Osteocyte (in vitro differentiated cells): ENCODE data around the gene EFS. TPM values are rescaled to one million over a fixed set of nuclear protein-coding genes. Genes with fewer than 3 reads are reported as not detected.

Source experiments
- DNase-seq: peaks from one replicate; pipeline ENCODE4 v3.0.0; 2021; ENCODE audit warnings: mixed read lengths; ENCODE audit not compliant: unreplicated experiment; ENCODE audit errors: extremely low spot score
- H3K27ac Mint-ChIP-seq: one replicate; pipeline ENCODE4 v1.8.0; 2021; ENCODE audit warnings: mild to moderate bottlenecking, mixed read lengths; ENCODE audit not compliant: unreplicated experiment
- H3K27me3 Mint-ChIP-seq: one replicate; pipeline ENCODE4 v1.8.0; 2021; ENCODE audit warnings: mixed read lengths; ENCODE audit not compliant: unreplicated experiment
- H3K36me3 Mint-ChIP-seq: one replicate; pipeline ENCODE4 v1.8.0; 2021; ENCODE audit warnings: mixed read lengths; ENCODE audit not compliant: unreplicated experiment
- H3K4me1 Mint-ChIP-seq: one replicate; pipeline ENCODE4 v1.8.0; 2021; ENCODE audit warnings: mixed read lengths; ENCODE audit not compliant: unreplicated experiment
- H3K4me3 Mint-ChIP-seq: one replicate; pipeline ENCODE4 v1.8.0; 2021; ENCODE audit warnings: mild to moderate bottlenecking, moderate library complexity, mixed read lengths; ENCODE audit not compliant: unreplicated experiment
- H3K9me3 Mint-ChIP-seq: one replicate; pipeline ENCODE4 v1.8.0; 2021; ENCODE audit warnings: mixed read lengths; ENCODE audit not compliant: unreplicated experiment
- CTCF ChIP-seq: fragments of 200-600 bp; sonication (generic); IDR thresholded peaks from 2 replicates; pipeline ENCODE4 v1.5.0; 2021; ENCODE audit warnings: antibody characterized with exemption, mild to moderate bottlenecking, moderate library complexity
- total RNA-seq: library from RNA; stranded (reverse); gene quantifications from 2 replicates; pipeline ENCODE4 v1.2.1, GENCODE V29; 2021

EFS gene
- total RNA-seq, 1 donor from 2014 or later, result 31.9 TPM

GRCh38 chr14:23409966-23410635 lies 45.1 kb upstream of the EFS start:
- no peak for DNase-seq
- Mint-ChIP-seq H3K36me3 (no peaks in the 10 kb centered on the region), H3K4me3 (no peak overlapping the region), H3K27ac (no peak overlapping the region), H3K27me3 (peaks cover 25% of the 10 kb centered on the region), H3K4me1 (no peaks in the 10 kb centered on the region), H3K9me3 (no peaks in the 10 kb centered on the region)
- no peak for TF ChIP-seq CTCF

GRCh38 chr14:23409475-23409874 lies 44.5 kb upstream of the EFS start:
- DNase-seq, result no peak
- Mint-ChIP-seq H3K27ac (no peak overlapping the region), H3K9me3 (no peaks in the 10 kb centered on the region), H3K4me1 (no peaks in the 10 kb centered on the region), H3K4me3 (no peak overlapping the region), H3K36me3 (no peaks in the 10 kb centered on the region), H3K27me3 (peaks cover 25% of the 10 kb centered on the region)
- TF ChIP-seq CTCF, result no peak

- H3K36me3 Mint-ChIP-seq, result no peaks in the 10 kb centered on the region
- no peak for TF ChIP-seq CTCF
- no peaks in the 10 kb centered on the region for H3K9me3 Mint-ChIP-seq
- H3K4me1 Mint-ChIP-seq, result no peaks in the 10 kb centered on the region
- peaks cover 32% of the 10 kb centered on the region for H3K27me3 Mint-ChIP-seq
- DNase-seq, result no peak
- no peak overlapping the region for H3K27ac Mint-ChIP-seq
- no peak overlapping the region for H3K4me3 Mint-ChIP-seq
These were observed 43.3 kb upstream of the EFS start for GRCh38 chr14:23408307-23408630.

GRCh38 chr14:23407516-23408306 lies 42.7 kb upstream of the EFS start, which contains the start of gene MYH6:
TSS of gene MYH6 (minus strand) at chr14:23408273. CDS start at chr14:23407223, 1,050 bp downstream.
- H3K4me1 Mint-ChIP-seq, result no peaks in the 10 kb centered on the region
- peaks cover 30% of the 10 kb centered on the region for H3K27me3 Mint-ChIP-seq
- no peaks in the 10 kb centered on the region for H3K36me3 Mint-ChIP-seq

More at GRCh38 chr14:23407516-23408306, 42.7 kb upstream of the EFS start, which contains the start of gene MYH6:
- Mint-ChIP-seq H3K9me3 (no peaks in the 10 kb centered on the region), H3K27ac (no peak within 1 kb of the TSS), H3K4me3 (no peak within 1 kb of the TSS)
- no peak for TF ChIP-seq CTCF
- no peak for DNase-seq
